IPS-11a (cell line): ENCODE measurements around the gene ZNF804B.

ENCODE experiments used
- H3K4me3 ChIP-seq: one replicate; pipeline ENCODE4 v1.5.1; 2013; ENCODE audit warnings: low read depth, low read length, control low read depth

The ZNF804B gene

DNA sequence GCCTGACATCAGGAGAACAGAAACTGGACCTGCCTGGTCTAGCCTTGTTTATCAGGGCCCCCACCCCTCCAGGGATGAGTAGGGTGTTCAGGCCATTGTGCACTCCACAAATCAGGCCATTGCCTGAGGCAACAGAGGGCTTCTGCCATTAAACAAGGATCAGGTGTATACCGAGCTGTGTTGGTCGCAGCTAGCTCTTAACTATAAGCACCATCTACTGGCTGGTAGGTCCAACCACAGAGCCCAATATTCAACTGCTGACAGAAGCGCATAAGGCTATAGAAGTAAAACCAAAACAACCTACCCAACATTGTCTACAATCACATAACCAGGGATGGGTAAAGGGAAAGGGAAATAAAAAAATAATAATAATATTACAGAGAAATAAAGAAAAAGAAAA lies 487.7 kb downstream of the ZNF804B start:
- no peak overlapping the region for H3K4me3 ChIP-seq

DNA sequence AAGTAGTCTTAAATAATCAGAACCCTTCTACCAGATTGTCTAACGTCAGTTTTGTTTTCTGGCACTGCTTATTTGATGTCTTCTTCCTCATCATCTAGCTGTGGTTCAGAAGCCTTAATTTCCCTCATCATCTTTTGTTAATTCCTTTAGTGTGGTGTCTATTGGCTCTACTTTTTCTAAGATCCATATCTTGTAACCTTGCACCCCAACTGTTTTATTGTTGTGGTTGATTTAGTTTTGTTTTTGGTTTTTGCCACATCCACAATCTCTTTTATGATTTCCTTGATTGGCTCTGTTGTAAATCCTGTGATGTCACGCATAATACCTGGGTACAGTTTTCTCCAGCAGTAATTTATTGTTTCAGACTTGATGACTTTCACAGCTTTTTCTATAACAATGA lies 499.6 kb downstream of the ZNF804B start:
- no peak overlapping the region for H3K4me3 ChIP-seq

DNA sequence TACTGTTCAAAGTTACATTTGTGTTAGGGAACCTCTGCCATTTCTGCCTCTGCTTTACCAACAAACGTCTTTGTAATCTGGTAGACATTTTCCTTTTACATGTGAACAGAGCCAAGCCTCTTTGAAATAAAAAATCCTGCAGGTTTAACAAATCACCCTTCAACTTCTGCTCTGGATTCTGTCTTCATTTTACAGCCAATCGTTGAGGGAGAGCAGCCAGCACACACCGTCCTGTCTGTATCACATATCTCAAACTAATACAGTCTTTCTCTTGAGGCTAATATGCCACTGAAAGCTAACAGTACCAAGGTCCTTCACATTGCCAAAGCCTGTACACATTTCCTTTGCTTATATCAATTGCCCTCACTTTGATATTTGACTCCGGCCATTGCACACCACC lies 504.6 kb downstream of the ZNF804B start:
- H3K4me3 ChIP-seq: no peak overlapping the region

DNA sequence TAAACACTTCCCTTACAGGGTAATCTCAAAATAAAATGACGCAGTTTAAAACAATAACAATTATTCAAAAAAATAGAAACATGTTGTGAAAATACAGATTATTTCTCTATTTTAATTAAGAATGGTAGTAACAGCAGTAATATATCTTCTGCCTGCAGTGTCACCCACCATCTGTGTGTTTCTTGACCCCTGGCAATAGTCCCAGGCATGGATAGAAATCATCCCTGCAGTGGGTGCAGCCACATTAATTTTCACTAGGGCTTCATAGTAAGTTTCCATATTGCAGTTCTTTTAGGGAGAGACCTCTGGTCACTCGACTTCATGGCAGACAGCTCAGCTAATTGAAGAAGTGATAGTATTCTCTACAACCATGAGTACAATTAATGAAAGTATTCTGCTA lies 506.1 kb downstream of the ZNF804B start:
- H3K4me3 ChIP-seq: no peak overlapping the region

DNA sequence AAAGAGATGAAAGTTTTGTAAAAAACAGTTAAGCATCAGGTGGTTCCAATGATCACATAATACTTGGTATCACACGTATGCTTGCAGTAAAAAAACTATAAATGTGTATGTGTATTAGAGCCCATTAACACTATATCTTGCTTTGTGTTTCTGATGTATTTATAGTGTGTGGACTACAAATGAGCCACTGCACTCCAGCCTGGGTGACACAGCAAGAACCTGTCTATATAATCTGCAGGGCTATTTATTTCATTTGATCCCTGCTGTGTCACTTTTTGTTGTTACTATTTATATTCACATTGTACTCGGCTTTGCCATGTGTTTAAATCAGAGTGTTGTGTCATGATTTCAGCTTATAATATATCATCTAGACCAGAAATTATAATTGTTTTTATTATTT lies 523.8 kb downstream of the ZNF804B start:
- H3K4me3 ChIP-seq: no peak overlapping the region

DNA sequence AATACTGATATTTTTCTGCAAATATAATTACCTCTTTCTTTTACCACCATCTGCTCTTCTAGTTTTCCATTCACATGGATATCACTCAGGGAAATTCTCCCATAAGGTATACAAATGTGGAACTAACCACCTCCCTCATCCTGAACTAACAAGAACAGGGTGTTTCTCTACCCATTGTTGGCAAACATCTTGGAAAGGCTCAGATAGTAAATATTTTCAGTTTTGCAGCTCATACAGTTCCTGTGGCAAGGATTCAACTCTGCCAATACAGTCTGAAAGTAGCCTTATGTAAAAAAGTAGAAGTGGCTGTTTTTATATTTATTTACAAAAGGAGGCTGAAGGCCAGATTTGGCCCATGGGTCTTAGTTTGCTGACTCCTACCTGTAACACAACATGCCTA lies 549.0 kb downstream of the ZNF804B start:
- H3K4me3 ChIP-seq: no peak overlapping the region

DNA sequence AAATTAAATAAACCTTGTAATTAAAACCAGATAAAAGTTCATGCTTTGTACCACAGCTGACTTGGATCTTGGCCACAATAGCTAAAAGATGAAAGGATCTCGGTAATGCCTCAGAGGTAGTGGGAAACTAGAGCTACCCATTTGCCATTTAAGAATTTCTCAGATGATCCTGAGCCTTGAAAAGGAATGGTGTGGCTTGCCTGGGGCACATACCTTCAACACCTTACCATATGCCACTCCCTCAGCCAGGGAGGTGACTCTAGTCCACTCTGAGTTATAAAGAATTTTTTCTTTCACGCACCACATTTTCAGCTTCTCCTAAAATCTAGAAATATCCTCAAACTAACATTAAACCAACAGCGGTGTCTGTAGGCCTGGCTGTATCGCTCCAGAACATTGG lies 552.4 kb downstream of the ZNF804B start:
- no peak overlapping the region for H3K4me3 ChIP-seq

DNA sequence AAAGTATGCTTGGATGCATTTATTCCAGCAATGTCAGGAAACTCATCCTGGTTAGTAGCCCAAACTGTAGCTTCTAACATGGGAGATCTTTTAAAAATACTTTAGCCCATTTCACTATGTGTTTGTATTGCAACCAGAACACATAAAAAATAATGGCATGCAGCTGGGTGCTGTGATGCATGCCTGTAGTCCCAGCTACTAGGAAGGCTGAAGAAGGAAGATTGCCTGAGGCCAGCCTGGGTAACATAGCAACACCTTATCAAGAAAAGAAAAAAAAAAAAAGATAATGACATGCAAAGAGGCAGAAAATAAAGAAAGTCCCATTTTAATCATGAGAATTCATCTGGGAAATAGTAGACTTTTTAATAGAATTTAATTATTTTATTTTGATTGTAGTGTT lies 553.1 kb downstream of the ZNF804B start:
- H3K4me3 ChIP-seq: no peak overlapping the region

DNA sequence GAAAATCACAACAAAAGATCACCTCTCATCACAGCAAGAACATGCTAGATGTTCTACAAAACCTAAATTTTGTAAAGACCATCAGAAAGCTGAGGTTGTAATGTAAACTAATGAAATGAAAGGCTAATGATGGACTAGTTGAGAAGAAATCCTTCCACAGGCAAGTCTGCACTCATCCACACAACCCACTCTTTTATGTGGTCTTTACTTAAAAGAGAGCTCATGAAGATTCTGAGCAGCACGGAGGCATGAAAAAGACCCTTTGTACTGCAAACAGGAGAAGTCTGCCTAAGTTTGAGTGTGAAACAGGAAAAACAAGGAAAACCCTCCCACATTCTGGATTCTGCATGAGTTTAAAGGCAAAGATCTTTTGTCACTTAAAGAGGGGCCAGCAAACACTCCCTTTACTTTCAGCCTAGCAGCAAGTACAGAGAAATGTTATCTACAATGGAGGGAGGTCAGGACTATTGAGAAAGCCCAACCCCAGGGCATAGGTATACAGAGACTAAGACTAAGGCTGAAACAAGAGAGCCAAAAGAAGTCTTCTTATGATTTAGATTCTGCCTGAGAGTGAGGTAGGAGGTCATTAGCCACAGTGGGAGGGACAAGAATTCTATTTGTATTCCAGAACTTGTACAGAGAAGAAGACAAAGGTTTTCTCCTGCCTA lies 557.2 kb downstream of the ZNF804B start:
- no peak overlapping the region for H3K4me3 ChIP-seq

DNA sequence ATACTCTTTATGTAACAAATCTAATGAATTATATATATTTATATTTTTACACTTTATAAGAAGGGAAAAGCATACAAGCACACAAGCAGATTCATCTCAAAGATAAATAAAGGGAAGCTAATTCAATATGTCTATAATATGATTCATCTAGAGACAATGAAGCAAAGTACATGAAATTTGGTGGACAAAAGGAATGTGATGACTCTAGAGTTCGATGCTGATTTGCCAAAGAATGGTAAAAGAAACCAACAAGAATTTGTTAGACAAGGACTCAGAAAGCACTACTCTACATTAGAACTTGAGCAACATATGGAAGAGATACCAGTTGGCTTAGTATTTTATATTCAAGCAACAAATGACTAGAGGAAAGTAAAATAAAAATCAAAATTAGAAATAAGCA lies 572.5 kb downstream of the ZNF804B start:
- no peak overlapping the region for H3K4me3 ChIP-seq

DNA sequence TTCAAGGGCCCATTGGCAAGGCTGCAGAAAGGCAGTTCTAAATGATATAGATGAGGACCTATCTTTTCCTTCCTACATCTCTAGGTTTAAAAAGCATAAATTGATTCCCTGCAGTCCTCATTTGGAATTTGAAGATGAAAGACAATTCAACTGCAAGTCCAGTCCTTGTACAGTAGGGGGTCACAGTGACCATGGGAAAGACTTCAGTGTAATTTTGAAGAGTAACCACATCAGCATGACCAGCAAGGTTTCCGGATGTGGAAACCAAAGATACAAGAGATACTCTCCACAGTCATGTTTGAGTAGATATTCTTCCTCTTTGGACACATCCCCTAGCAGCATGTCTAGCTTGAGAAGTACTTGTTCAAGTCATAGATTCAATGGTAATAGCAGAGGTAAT lies 575.3 kb downstream of the ZNF804B start:
- no peak overlapping the region for H3K4me3 ChIP-seq

DNA sequence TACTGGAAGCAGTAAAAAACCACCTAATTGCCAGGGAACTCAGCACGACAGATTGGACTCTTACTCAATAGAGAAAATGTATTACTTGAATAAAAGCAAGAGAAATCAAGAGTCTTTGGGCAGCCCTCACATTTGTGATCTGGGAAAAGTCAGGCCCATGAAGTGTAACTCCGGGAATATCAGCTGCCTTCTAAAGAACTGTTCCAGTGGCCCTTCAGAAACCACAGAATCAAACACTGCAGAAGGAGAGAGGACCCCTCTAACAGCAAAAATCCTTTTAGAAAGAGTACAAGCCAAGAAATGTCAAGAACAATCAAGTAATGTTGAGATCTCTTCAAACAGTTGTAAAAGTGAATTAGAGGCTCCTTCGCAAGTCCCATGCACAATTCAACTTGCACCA lies 576.0 kb downstream of the ZNF804B start:
- no peak overlapping the region for H3K4me3 ChIP-seq

DNA sequence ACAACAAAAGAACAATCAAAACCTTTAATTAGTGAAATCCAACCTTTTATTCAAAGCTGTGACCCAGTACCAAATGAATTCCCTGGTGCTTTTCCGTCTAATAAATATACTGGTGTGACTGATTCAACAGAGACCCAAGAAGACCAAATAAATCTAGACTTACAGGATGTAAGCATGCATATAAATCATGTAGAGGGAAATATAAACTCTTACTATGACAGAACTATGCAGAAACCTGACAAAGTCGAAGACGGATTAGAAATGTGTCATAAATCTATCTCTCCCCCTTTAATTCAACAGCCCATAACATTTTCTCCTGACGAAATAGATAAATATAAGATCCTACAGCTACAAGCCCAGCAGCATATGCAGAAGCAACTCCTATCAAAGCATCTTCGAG lies 576.6 kb downstream of the ZNF804B start:
- no peak overlapping the region for H3K4me3 ChIP-seq

DNA sequence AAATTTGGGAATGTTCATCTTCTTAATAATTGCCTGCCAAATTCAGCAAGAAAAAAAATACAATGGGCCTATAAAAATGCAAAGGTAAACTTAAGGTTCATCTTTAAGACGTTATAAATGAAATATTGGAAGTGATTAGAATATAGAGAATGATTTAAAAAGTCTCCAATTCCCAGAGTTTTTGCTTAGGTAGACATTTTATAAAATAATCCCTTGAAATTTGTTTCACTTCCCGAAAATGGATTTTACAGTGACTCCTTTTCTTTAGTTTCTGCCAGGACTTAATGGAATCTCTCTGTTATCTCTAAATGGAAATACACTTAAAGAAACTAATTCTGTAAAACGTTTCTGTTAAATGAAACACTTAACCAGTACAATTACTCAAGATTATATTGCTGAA lies 580.2 kb downstream of the ZNF804B start:
- H3K4me3 ChIP-seq: no peak overlapping the region

DNA sequence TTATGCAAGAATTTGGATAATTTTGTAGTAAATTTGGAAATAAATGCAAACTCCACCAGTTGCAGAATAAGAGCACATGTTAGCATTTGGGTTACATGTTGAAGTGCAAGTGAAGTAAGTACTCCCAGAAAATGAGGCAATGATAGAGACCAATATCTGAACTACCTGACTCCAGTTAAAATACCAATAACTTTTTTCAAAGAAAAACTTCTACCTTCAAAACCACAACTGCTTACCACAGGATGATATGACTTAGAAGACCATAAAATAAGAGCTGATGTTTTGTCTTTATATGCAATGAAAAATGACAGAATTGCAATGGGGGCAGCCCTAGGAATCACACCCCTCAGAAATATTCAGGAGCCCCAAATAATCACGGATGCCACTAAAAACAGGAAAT lies 597.6 kb downstream of the ZNF804B start:
- no peak overlapping the region for H3K4me3 ChIP-seq

DNA sequence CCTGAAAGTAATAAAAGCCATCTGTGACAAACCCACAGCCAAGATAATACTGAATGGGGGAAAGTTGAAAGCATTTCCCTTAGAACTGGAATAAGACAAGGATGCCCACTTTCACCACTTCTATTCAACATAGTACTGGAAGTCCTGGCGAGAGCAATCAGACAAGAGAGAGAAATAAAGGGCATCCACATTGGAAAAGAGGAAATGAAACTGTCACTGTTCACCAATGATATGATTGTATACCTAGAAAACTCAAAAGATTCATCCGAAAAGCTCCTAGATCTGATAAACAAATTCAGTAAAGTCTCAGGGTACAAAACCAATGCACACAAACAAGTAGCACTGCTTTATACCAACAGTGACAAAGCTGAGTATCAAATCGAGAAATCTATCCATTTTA lies 617.7 kb downstream of the ZNF804B start:
- no peak overlapping the region for H3K4me3 ChIP-seq

DNA sequence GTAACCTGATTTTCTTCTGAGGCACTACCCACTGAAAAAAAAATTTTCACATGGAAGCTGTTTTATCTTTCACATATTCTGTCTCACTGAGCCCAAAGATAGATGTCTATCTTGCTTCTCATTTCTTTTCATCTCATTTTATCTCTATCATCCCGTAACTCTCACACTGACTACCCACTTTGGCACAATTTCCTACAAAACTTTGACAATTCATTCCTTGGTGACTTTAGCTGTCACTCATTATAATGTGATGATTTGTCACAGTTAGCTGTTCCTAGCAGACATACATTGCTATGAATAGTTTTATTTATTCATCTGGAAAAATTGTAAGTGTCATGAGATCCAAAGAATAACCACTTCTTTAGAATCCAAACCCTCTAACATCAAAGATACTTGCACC lies 625.9 kb downstream of the ZNF804B start:
- no peak overlapping the region for H3K4me3 ChIP-seq
